ENCODE measurements around the gene GARIN5B. TPM values are rescaled to one million over a fixed set of nuclear protein-coding genes. Genes with fewer than 3 reads are reported as not detected.

Gene GARIN5B
- total RNA-seq, 4 donors from 2014 or later = not detected

- Histone ChIP-seq H3K27ac (no peak overlapping the region), H3K4me3 (no peak overlapping the region), H3K4me1 (peaks cover 10 to 20% (median 17%) of the 10 kb centered on the region in 3 donors), H3K27me3 (peaks cover 13 to 88% (median 15%) of the 10 kb centered on the region in 4 donors), H3K9me3 (no peaks in the 10 kb centered on the region), H3K36me3 (no peaks in the 10 kb centered on the region)
- intact Hi-C loops (cut with DNase I) = no loop called here
- TF ChIP-seq POLR2A (IDR thresholded peaks at IDR 0.05) (no peak), CTCF (IDR thresholded peaks at IDR 0.05) (no peak)
- 74 to 88% methylated on average over 7 to 8 of the region's 8 CpGs for WGBS, 2 donors
- DNase-seq = no peak
These were observed 2.2 kb upstream of the GARIN5B start for GRCh38 chr19:55365245-55365644.

DNA sequence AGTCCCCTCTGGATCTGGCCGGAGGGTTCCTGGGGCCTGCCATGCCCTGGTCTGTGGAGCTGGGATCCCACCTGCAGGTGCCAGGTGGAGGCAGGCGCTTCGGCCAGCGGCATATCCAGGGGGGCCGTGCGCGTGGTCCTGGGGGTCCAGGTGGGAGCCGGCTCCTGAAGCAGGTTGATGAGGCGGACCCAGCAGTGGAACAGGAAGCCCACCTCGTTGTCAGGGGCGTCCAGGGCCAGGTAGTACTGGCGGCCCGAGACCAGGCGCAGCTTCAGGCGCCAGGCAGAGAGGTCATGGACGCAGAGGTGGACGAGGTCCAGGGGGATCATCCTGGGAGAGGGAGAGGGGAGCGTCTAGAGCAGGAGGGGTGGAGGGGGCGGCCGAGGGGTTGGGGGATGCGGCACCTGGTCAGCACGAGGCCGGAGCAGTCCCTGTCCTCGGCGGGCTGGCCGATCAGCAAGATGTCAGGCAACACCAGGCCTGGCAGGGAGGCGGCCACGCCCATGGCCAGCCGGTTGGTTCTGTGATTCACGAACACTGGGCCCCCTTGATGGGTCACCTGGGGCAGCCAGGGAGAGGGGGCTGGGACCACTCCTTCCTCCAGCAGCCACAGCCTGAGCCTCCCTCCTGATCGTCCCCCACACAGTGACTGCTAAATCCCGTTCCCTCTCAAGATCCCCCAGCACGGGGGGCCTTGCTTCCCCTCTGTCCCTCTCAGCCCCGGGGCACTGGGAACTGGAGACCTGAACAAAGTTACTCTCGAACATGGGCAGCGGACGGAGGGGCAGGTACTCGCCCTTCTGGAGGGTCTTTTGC lies 678 bp downstream of the GARIN5B start:
- intact Hi-C loops (cut with DNase I) = no loop called here
- Histone ChIP-seq H3K4me3 (no peak overlapping the region), H3K27me3 (peaks cover 0 to 74% (median 0%) of the 10 kb centered on the region in 4 donors), H3K4me1 (no peaks in the 10 kb centered on the region), H3K9me3 (no peaks in the 10 kb centered on the region), H3K36me3 (no peaks in the 10 kb centered on the region), H3K27ac (no peak overlapping the region)
- TF ChIP-seq POLR2A (IDR thresholded peaks at IDR 0.05) (no peak), CTCF (IDR thresholded peaks at IDR 0.05) (no peak)
- 66 to 84% methylated on average over 8 to 11 of the region's 38 CpGs for WGBS, 2 donors
- no peak for DNase-seq

- WGBS, 2 donors = 74 to 80% methylated on average over 2 to 6 of the region's 16 CpGs
- no peaks in the 10 kb centered on the region for H3K9me3 ChIP-seq
- H3K27me3 ChIP-seq = peaks cover 0 to 76% (median 0%) of the 10 kb centered on the region in 4 donors
- no peaks in the 10 kb centered on the region for H3K36me3 ChIP-seq
- intact Hi-C loops (cut with DNase I) = no loop called here
- no peak for DNase-seq
- no peak overlapping the region for H3K4me3 ChIP-seq
- peaks cover 0 to under 1% (median 0%) of the 10 kb centered on the region in 3 donors for H3K4me1 ChIP-seq
- no peak overlapping the region for H3K27ac ChIP-seq
- TF ChIP-seq POLR2A (IDR thresholded peaks at IDR 0.05) = no peak
- no peak for TF ChIP-seq CTCF (IDR thresholded peaks at IDR 0.05)
These were observed 2.2 kb downstream of the GARIN5B start for GRCh38 chr19:55360902-55361301.

GRCh38 chr19:55358943-55359908 lies 3.8 kb downstream of the GARIN5B start:
- no peaks in the 10 kb centered on the region for H3K36me3 ChIP-seq
- TF ChIP-seq CTCF (IDR thresholded peaks at IDR 0.05) (no peak), POLR2A (IDR thresholded peaks at IDR 0.05) (no peak)
- no peak overlapping the region for H3K27ac ChIP-seq
- intact Hi-C loops (cut with DNase I) = no loop called here
- 60 to 67% methylated on average over 9 to 11 of the region's 32 CpGs for WGBS, 2 donors
- no peaks in the 10 kb centered on the region for H3K9me3 ChIP-seq
- peaks cover 7 to 17% (median 11%) of the 10 kb centered on the region in 3 donors for H3K4me1 ChIP-seq
- H3K27me3 ChIP-seq = peaks cover 0 to 80% (median 2%) of the 10 kb centered on the region in 4 donors
- H3K4me3 ChIP-seq = no peak overlapping the region
- DNase-seq = no peak

Data from esophagus squamous epithelium (tissue), 5 donors.